Measurements from ENCODE around the gene SEPTIN2. TPM values are rescaled to one million over a fixed set of nuclear protein-coding genes. Genes with fewer than 3 reads are reported as not detected.

Gene SEPTIN2
- total RNA-seq, 1 experiment from 2014 or later = 445 TPM

DNA sequence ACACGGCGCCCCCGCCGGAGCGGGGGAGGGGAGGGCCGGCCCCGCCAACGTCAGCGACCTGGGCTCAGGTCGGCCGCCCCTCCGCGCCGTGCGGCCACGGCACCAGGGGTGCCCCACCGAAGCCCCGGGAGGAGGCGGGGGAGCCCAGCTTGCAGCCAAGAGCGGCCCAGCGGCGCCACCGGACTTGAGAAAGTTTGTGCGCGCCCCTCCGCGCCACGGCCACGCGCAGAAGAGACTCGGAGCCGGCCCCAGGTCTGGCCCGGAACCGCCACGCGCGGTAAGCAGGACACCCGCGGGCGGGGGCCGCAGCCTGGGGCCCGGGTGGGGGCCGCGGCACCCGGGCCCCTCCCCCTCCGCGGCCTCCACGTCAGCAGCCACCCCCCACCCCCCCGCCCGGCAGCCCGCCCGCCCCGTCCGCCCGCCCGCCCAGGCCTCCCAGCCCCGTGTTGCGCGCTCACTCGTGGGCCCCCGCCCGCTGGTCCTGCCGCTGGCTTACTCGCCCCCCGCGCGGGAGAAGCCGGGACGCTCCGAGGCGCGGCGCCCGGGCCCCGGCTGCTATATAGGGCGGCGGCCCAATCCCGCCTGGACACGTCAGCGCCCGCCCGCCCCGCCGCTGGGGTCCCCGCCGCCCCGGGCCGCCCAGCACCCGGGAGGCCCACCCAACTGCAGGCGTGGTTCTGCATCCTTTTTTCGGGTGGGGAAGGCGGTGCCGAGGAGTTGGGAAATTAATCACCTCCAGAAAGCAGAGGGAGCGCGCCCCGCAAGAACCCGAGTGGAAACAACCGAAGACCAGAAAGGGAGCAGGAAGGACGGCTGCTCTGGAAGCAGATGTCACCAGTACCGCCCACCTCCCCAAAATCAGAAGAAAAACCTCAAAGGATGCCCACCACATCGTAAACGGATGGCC, 43.2 kb upstream of the SEPTIN2 start:
- peak overlapping the region; percentile 67 for H3K4me3 Mint-ChIP-seq (ENCODE audit: low read depth, unreplicated experiment)
- H3K36me3 Mint-ChIP-seq (ENCODE audit: insufficient read depth, unreplicated experiment) = peaks cover 53% of the 10 kb centered on the region
- no peaks in the 10 kb centered on the region for H3K27me3 Mint-ChIP-seq (ENCODE audit: unreplicated experiment)
- peaks cover 5% of the 10 kb centered on the region for H3K9me3 Mint-ChIP-seq (ENCODE audit: low read depth, unreplicated experiment)
- peak overlapping the region; percentile 72 for H3K27ac Mint-ChIP-seq (ENCODE audit: unreplicated experiment)
- BruUV-seq (replicated peaks) = no TSS peak
- TF ChIP-seq, protein P1, sequence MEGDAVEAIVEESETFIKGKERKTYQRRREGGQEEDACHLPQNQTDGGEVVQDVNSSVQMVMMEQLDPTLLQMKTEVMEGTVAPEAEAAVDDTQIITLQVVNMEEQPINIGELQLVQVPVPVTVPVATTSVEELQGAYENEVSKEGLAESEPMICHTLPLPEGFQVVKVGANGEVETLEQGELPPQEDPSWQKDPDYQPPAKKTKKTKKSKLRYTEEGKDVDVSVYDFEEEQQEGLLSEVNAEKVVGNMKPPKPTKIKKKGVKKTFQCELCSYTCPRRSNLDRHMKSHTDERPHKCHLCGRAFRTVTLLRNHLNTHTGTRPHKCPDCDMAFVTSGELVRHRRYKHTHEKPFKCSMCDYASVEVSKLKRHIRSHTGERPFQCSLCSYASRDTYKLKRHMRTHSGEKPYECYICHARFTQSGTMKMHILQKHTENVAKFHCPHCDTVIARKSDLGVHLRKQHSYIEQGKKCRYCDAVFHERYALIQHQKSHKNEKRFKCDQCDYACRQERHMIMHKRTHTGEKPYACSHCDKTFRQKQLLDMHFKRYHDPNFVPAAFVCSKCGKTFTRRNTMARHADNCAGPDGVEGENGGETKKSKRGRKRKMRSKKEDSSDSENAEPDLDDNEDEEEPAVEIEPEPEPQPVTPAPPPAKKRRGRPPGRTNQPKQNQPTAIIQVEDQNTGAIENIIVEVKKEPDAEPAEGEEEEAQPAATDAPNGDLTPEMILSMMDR (IDR thresholded peaks at IDR 0.05; ENCODE audit: unreplicated experiment) = no peak
- CTCF ChIA-PET = no interaction called here
- intact Hi-C loops (cut with micrococcal nuclease; ENCODE audit: unreplicated experiment) = no loop called here
- peak; percentile 59 for DNase-seq
- peaks cover 45% of the 10 kb centered on the region for H3K4me1 Mint-ChIP-seq (ENCODE audit: low read depth, unreplicated experiment)

DNA sequence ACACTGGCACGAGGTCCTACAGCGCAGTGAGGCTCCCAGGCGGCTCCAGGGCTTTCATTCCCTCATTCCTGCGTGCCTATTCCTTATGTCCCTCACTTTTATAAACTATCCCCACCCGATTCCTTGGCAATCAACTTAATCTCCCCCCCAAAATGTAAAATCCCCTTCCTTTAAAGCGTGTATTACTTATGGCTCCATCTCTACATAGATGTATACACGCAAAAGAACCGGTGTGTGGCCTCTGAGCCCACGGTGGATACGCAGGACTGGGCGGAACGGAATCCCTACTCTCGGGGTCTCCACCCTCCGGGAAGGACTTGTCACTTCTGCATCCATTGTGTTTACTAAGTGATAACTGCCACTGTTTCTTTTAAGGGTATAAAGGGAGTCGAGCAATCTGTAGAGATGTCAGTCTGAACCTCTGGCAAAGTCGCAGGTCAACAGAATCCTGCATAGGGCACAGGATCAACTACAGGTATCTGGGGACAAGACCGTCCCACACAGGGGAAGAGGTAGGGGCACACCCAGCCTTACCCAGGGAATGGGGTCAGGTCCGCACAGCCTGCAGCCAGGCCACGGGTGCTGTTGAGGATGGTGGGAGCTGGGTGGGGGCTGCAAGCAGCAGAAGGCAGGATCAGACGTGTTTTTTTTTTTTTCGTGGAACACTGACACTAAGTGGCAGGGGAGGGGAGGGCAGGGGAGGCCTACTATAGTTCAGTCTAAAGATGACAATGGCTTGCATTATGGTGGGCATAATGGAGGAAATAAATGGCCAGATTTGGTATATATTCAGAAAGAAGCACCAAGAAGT, 42.3 kb upstream of the SEPTIN2 start:
- H3K27ac Mint-ChIP-seq (ENCODE audit: unreplicated experiment) = peak overlapping the region; percentile 72
- TSS peak; percentile 64 for BruUV-seq (replicated peaks)
- intact Hi-C loops (cut with micrococcal nuclease; ENCODE audit: unreplicated experiment) = no loop called here
- TF ChIP-seq, protein P1 (IDR thresholded peaks at IDR 0.05; ENCODE audit: unreplicated experiment) = no peak
- H3K9me3 Mint-ChIP-seq (ENCODE audit: low read depth, unreplicated experiment) = peaks cover 5% of the 10 kb centered on the region
- peaks cover 45% of the 10 kb centered on the region for H3K36me3 Mint-ChIP-seq (ENCODE audit: insufficient read depth, unreplicated experiment)
- DNase-seq = no peak
- H3K27me3 Mint-ChIP-seq (ENCODE audit: unreplicated experiment) = no peaks in the 10 kb centered on the region
- CTCF ChIA-PET = no interaction called here
- H3K4me3 Mint-ChIP-seq (ENCODE audit: low read depth, unreplicated experiment) = peak overlapping the region; percentile 67
- peaks cover 45% of the 10 kb centered on the region for H3K4me1 Mint-ChIP-seq (ENCODE audit: low read depth, unreplicated experiment)

DNA sequence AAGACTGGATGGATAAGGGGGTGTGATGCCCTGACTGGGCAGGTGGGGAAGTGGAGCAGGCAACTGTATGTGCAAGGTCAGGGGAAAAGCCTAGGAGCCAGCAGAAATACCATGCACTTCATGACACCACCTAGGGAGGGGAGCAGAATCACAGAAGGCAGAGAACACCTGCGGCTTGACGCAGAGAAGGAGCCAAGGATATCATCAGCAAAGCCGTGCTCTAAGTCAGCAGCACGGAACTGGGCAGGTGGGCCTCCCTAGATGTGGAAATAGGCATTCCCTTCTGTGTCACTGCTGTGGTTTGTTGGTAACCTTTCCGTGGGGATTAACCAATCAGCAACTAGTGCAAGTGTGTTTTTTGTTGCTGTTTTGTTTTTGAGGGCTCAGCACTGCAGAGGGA, 41.6 kb upstream of the SEPTIN2 start:
- intact Hi-C loops (cut with micrococcal nuclease; ENCODE audit: unreplicated experiment) = no loop called here
- DNase-seq = no peak
- Mint-ChIP-seq H3K4me1 (ENCODE audit: low read depth, unreplicated experiment) (peaks cover 43% of the 10 kb centered on the region), H3K4me3 (ENCODE audit: low read depth, unreplicated experiment) (no peak overlapping the region), H3K9me3 (ENCODE audit: low read depth, unreplicated experiment) (peaks cover 5% of the 10 kb centered on the region), H3K27ac (ENCODE audit: unreplicated experiment) (peak overlapping the region; percentile 10), H3K27me3 (ENCODE audit: unreplicated experiment) (no peaks in the 10 kb centered on the region), H3K36me3 (ENCODE audit: insufficient read depth, unreplicated experiment) (peaks cover 38% of the 10 kb centered on the region)
- TF ChIP-seq, protein P1 (IDR thresholded peaks at IDR 0.05; ENCODE audit: unreplicated experiment) = no peak
- BruUV-seq (replicated peaks) = no TSS peak
- CTCF ChIA-PET = no interaction called here

DNA sequence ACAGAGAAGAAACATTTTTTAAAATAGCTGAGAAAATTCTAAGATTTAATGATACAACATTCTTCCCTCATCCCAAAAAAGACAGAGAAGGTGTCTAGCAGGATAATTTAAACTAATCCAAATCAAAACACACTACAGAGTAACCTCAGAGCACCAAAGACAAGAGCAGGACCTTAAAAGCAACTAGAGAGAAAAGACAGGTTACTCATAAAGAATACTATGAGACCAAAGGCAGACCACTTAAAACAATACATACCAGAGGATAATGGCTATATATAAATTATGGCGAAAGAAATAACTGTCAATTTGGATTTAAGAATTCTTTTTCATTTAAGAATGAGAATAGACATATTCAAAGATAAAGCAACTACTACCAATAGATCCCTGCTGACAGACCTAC, 40.2 kb upstream of the SEPTIN2 start:
- Mint-ChIP-seq H3K27ac (ENCODE audit: unreplicated experiment) (no peak overlapping the region), H3K9me3 (ENCODE audit: low read depth, unreplicated experiment) (peaks cover 5% of the 10 kb centered on the region), H3K27me3 (ENCODE audit: unreplicated experiment) (no peaks in the 10 kb centered on the region), H3K4me3 (ENCODE audit: low read depth, unreplicated experiment) (no peak overlapping the region), H3K4me1 (ENCODE audit: low read depth, unreplicated experiment) (peaks cover 35% of the 10 kb centered on the region), H3K36me3 (ENCODE audit: insufficient read depth, unreplicated experiment) (peaks cover 34% of the 10 kb centered on the region)
- no peak for DNase-seq
- intact Hi-C loops (cut with micrococcal nuclease; ENCODE audit: unreplicated experiment) = no loop called here
- TF ChIP-seq, protein P1 (IDR thresholded peaks at IDR 0.05; ENCODE audit: unreplicated experiment) = no peak
- CTCF ChIA-PET = no interaction called here
- no TSS peak for BruUV-seq (replicated peaks)

Data from Calu3 (cell line).